GM12878 (cell line): Measurements from ENCODE around the gene PLPP3. TPM values are rescaled to one million over a fixed set of nuclear protein-coding genes. Genes with fewer than 3 reads are reported as not detected.

Experiments
- BACH1 ChIP-seq: fragments of 450-650 bp; IDR thresholded peaks from 2 replicates; pipeline ENCODE4 v1.6.1; 2017; ENCODE audit warnings: mild to moderate bottlenecking, borderline replicate concordance
- CTCF ChIP-seq, 3 experiments: IDR thresholded peaks in 2 of 3; conservative IDR thresholded peaks in 1 of 3; 2 replicates each; pipeline ENCODE4 v1.5.1; 2011; ENCODE audit warnings: low read depth in 3 of 3, low read length in 3 of 3, mild to moderate bottlenecking in 3 of 3, control low read depth in 2 of 3, moderate library complexity in 2 of 3, inconsistent platforms in 1 of 3, mixed read lengths in 1 of 3; ENCODE audit not compliant: control insufficient read depth in 2 of 3, insufficient read depth in 1 of 3; ENCODE audit errors: extremely low read depth in 1 of 3
- EP300 ChIP-seq, 2 experiments: fragments of 150-350 bp in 1 of 2; IDR thresholded peaks; 2 replicates each; pipeline ENCODE4 v1.6.1; 2011 to 2012; ENCODE audit warnings: low read depth in 2 of 2, low read length in 2 of 2, borderline replicate concordance in 1 of 2, improper control_type of control experiment in 1 of 2, inconsistent platforms in 1 of 2; ENCODE audit not compliant: control insufficient read depth in 1 of 2
- IKZF2 ChIP-seq, 2 experiments: fragments of 450-650 bp; IDR thresholded peaks; 2 replicates each; pipeline ENCODE4 v1.6.1; 2017; ENCODE audit warnings: mild to moderate bottlenecking in 2 of 2, moderate library complexity in 2 of 2
- NBN ChIP-seq: fragments of 450-650 bp; IDR thresholded peaks from 2 replicates; pipeline ENCODE4 v1.6.1; 2016
- NFIC ChIP-seq: IDR thresholded peaks from 2 replicates; pipeline ENCODE4 v1.6.1; 2012; ENCODE audit warnings: low read depth, mild to moderate bottlenecking, inconsistent platforms, low read length, moderate library complexity
- NR2F1 ChIP-seq: fragments of 450-650 bp; conservative IDR thresholded peaks from 2 replicates; pipeline ENCODE4 v1.6.1; 2017; ENCODE audit warnings: mild to moderate bottlenecking
- RBBP5 ChIP-seq: fragments of 200-600 bp; sonication (generic); conservative IDR thresholded peaks from 2 replicates; pipeline ENCODE4 v1.6.1; 2016
- RCOR1 ChIP-seq: conservative IDR thresholded peaks from 2 replicates; pipeline ENCODE4 v1.6.1; 2012; ENCODE audit warnings: low read depth, low read length, improper control_type of control experiment
- SUZ12 ChIP-seq: fragments of 200-600 bp; sonication (generic); IDR thresholded peaks from one replicate; pipeline ENCODE4 v1.6.1; 2018; ENCODE audit warnings: antibody characterized with exemption, mild to moderate bottlenecking; ENCODE audit not compliant: unreplicated experiment
- TARDBP ChIP-seq: IDR thresholded peaks from 2 replicates; pipeline ENCODE4 v1.6.1; 2016; ENCODE audit warnings: borderline replicate concordance
- WRNIP1 ChIP-seq: IDR thresholded peaks from 2 replicates; pipeline ENCODE4 v1.6.1; 2011; ENCODE audit warnings: low read depth, low read length, improper control_type of control experiment, borderline replicate concordance
- ZNF207 ChIP-seq: fragments of 450-650 bp; IDR thresholded peaks from 2 replicates; pipeline ENCODE4 v1.6.1; 2014; ENCODE audit warnings: antibody characterized with exemption, mild to moderate bottlenecking, borderline replicate concordance
- ZNF217 ChIP-seq: fragments of 450-650 bp; IDR thresholded peaks from 2 replicates; pipeline ENCODE4 v1.6.1; 2017; ENCODE audit warnings: antibody characterized with exemption, mild to moderate bottlenecking
- ZNF592 ChIP-seq: fragments of 450-650 bp; IDR thresholded peaks from 2 replicates; pipeline ENCODE4 v1.6.1; 2017; ENCODE audit warnings: mild to moderate bottlenecking, moderate library complexity
- polyA plus RNA-seq, 11 experiments: library from polyadenylated mRNA; depleted of rRNA in 4 of 11; unstranded in 6 of 11; stranded (reverse) in 5 of 11; fragments of >200 nt; fragmentation: Nextera tagmentation in 4 of 11; fragmentation: Illumina TruSeq in 1 of 11; extraction: Ambion mirVana in 4 of 11; extraction: Trizol in 1 of 11; gene quantifications; 1 replicate in 1 of 11; 2 replicates in 10 of 11; pipeline versions ENCODE4 v1.2.1 to v1.2.3, GENCODE V29; 2011 to 2016; ENCODE audit warnings: inconsistent platforms in 2 of 11, missing spikeins in 2 of 11, low read depth in 1 of 11
- total RNA-seq, 4 experiments: library from RNA; depleted of rRNA in 3 of 4; stranded (reverse); fragments of >200 nt in 3 of 4; fragmentation: Illumina TruSeq in 1 of 4; extraction: Trizol in 1 of 4; gene quantifications; 2 replicates each; pipeline versions ENCODE4 v1.2.1 to v1.2.3, GENCODE V29; 2013 to 2021
- TF ChIP-seq, protein P1 (sequence below): fragments of 450-650 bp; IDR thresholded peaks from 2 replicates; pipeline ENCODE4 v1.6.1; 2017; ENCODE audit warnings: mild to moderate bottlenecking, moderate library complexity
- TF ChIP-seq, protein P2 (sequence below): IDR thresholded peaks from 2 replicates; pipeline ENCODE4 v1.6.1; 2011; ENCODE audit warnings: borderline replicate concordance, low read depth, mild to moderate bottlenecking, moderate library complexity, low read length; ENCODE audit not compliant: insufficient read depth, poor library complexity, severe bottlenecking

Gene PLPP3
- total and polyA plus RNA-seq, 10 of the 15 experiments (the other 5 are each of a cell fraction or from before 2014, with no cell fraction given), result 6.4 to 26.8 (median 9.5) TPM

DNA sequence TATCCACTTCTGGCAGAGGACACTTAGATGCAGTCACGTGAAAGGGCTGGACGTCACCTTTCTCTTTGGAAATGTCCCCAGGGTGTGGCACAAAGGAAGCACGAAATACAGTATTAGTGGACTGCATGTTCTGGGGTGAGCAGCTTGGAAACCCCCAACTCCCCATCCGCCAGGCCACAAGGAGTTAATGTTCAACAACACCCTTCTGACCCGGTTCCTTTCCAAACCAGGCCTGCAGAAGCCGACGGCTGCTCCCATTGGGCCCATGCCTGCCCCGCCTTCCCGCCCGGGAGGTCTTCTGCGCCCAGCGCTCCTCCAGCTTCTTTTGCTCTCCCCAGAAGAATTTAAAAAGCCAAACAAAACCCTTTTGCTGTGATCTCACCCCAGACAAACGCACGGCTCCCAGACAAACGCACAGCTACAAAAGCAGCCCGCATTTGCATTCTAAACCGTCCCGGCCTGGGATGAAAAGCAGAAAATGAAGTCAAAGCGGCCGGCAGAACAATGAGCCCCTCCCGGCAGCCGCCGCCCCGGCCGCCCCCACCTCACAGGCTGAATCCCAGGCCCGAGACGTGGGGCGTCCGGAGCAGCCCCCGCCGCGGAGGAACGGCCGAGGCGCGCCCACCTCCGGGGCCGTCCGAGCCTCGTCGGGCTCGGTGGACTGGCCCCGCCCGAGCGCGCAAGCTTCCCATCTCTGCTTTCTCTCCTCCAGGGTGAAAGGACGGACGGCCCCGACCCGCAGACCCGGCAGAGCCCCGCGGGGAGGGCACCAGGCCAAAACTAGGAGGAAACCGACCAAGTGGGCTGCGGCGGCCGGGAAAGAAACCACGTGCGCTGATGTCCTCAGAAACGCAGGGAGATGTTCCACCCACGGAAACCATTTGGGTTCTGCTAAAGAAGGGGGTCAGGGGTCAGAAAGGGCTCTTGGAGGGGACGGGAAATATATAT lies 101.9 kb downstream of the PLPP3 start (continued):
- TF ChIP-seq, protein P1, sequence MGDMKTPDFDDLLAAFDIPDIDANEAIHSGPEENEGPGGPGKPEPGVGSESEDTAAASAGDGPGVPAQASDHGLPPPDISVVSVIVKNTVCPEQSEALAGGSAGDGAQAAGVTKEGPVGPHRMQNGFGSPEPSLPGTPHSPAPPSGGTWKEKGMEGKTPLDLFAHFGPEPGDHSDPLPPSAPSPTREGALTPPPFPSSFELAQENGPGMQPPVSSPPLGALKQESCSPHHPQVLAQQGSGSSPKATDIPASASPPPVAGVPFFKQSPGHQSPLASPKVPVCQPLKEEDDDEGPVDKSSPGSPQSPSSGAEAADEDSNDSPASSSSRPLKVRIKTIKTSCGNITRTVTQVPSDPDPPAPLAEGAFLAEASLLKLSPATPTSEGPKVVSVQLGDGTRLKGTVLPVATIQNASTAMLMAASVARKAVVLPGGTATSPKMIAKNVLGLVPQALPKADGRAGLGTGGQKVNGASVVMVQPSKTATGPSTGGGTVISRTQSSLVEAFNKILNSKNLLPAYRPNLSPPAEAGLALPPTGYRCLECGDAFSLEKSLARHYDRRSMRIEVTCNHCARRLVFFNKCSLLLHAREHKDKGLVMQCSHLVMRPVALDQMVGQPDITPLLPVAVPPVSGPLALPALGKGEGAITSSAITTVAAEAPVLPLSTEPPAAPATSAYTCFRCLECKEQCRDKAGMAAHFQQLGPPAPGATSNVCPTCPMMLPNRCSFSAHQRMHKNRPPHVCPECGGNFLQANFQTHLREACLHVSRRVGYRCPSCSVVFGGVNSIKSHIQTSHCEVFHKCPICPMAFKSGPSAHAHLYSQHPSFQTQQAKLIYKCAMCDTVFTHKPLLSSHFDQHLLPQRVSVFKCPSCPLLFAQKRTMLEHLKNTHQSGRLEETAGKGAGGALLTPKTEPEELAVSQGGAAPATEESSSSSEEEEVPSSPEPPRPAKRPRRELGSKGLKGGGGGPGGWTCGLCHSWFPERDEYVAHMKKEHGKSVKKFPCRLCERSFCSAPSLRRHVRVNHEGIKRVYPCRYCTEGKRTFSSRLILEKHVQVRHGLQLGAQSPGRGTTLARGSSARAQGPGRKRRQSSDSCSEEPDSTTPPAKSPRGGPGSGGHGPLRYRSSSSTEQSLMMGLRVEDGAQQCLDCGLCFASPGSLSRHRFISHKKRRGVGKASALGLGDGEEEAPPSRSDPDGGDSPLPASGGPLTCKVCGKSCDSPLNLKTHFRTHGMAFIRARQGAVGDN, result 0 out of 2 replicates have a peak, but pooled peaks have one; percentile 17
- TF ChIP-seq NFIC (no peak), ZNF217 (peak; percentile 40; the same call in 1 of the 2 replicates), RCOR1 (no peak), TARDBP (no peak), ZNF592 (no peak), WRNIP1 (no peak), RBBP5 (no peak), SUZ12 (peak; percentile 94), IKZF2 (IDR thresholded peaks at IDR 0.05) (peak; percentile 51 to 55; a peak in 3 of 4 replicates), NBN (0 out of 2 replicates have a peak, but pooled peaks have one; percentile 28), NR2F1 (peak; percentile 67), BACH1 (no peak), EP300 (IDR thresholded peaks at IDR 0.05; ENCODE audit: borderline replicate concordance in 1 of 2, control insufficient read depth in 1 of 2, low read depth in 2 of 2, low read length in 2 of 2) (0 out of 4 replicates have a peak, but pooled peaks of 1 of the 2 experiments have one; percentile 22), CTCF (IDR thresholded peaks at IDR 0.05 in 2 of 3, conservative IDR thresholded peaks at IDR 0.05 in 1 of 3; ENCODE audit: control insufficient read depth in 2 of 3, extremely low read depth in 1 of 3, insufficient read depth in 1 of 3, low read depth in 3 of 3, low read length in 3 of 3) (no peak), ZNF207 (no peak)
- TF ChIP-seq, protein P2, sequence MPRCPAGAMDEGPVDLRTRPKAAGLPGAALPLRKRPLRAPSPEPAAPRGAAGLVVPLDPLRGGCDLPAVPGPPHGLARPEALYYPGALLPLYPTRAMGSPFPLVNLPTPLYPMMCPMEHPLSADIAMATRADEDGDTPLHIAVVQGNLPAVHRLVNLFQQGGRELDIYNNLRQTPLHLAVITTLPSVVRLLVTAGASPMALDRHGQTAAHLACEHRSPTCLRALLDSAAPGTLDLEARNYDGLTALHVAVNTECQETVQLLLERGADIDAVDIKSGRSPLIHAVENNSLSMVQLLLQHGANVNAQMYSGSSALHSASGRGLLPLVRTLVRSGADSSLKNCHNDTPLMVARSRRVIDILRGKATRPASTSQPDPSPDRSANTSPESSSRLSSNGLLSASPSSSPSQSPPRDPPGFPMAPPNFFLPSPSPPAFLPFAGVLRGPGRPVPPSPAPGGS, result no peak
